Activated naive CD8-positive, alpha-beta T cell treated with anti-CD3 and anti-CD28 coated beads, Interleukin-2, amount 10 ng/mL, durations not matched to agents 7 days and 5 days (primary cell): ENCODE data around the gene E2F8. TPM values are rescaled to one million over a fixed set of nuclear protein-coding genes. Genes with fewer than 3 reads are reported as not detected.
"Not testable (repeated sequence)": the region's sequence is repeated elsewhere in the genome, so short reads cannot be mapped to it uniquely, and the experiment has no call there.

ENCODE experiments used
- ATAC-seq: fragments of 150-1000 bp; cut with Tn5 transposase; one replicate; pipeline ENCODE4 v1.10.0; 2021; ENCODE audit warnings: low read depth, moderate library complexity
- POLR2A ChIA-PET: fragments of 350-600 bp; sonication (Branson Sonifier 250); formaldehyde crosslinking; loops from one replicate; lab custom pipeline; 2021; ENCODE audit warnings: antibody characterized with exemption; lab: Charles Lee
- DNase-seq: peaks from one replicate; pipeline ENCODE4 v3.0.0; 2021
- H3K27ac Mint-ChIP-seq: one replicate; pipeline ENCODE4 v1.8.0; 2022; ENCODE audit warnings: mild to moderate bottlenecking, mixed read lengths
- H3K27me3 Mint-ChIP-seq: one replicate; pipeline ENCODE4 v1.8.0; 2022; ENCODE audit warnings: mild to moderate bottlenecking, moderate library complexity, mixed read lengths
- H3K36me3 Mint-ChIP-seq: one replicate; pipeline ENCODE4 v1.8.0; 2021; ENCODE audit warnings: mild to moderate bottlenecking, mixed read lengths
- H3K4me1 Mint-ChIP-seq: one replicate; pipeline ENCODE4 v1.8.0; 2021; ENCODE audit warnings: mixed read lengths
- H3K4me3 Mint-ChIP-seq: one replicate; pipeline ENCODE4 v1.8.0; 2022; ENCODE audit warnings: mild to moderate bottlenecking, moderate library complexity, mixed read lengths
- H3K9me3 Mint-ChIP-seq: one replicate; pipeline ENCODE4 v1.8.0; 2021; ENCODE audit warnings: mixed read lengths
- total RNA-seq, 2 experiments: library from RNA; stranded (reverse); gene quantifications; one replicate each; pipeline ENCODE4 v1.2.3, GENCODE V29; 2021

The E2F8 gene, protein sequence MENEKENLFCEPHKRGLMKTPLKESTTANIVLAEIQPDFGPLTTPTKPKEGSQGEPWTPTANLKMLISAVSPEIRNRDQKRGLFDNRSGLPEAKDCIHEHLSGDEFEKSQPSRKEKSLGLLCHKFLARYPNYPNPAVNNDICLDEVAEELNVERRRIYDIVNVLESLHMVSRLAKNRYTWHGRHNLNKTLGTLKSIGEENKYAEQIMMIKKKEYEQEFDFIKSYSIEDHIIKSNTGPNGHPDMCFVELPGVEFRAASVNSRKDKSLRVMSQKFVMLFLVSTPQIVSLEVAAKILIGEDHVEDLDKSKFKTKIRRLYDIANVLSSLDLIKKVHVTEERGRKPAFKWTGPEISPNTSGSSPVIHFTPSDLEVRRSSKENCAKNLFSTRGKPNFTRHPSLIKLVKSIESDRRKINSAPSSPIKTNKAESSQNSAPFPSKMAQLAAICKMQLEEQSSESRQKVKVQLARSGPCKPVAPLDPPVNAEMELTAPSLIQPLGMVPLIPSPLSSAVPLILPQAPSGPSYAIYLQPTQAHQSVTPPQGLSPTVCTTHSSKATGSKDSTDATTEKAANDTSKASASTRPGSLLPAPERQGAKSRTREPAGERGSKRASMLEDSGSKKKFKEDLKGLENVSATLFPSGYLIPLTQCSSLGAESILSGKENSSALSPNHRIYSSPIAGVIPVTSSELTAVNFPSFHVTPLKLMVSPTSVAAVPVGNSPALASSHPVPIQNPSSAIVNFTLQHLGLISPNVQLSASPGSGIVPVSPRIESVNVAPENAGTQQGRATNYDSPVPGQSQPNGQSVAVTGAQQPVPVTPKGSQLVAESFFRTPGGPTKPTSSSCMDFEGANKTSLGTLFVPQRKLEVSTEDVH
- 10 to 100 TPM; 26.9 to 27.0 TPM for total RNA-seq

DNA sequence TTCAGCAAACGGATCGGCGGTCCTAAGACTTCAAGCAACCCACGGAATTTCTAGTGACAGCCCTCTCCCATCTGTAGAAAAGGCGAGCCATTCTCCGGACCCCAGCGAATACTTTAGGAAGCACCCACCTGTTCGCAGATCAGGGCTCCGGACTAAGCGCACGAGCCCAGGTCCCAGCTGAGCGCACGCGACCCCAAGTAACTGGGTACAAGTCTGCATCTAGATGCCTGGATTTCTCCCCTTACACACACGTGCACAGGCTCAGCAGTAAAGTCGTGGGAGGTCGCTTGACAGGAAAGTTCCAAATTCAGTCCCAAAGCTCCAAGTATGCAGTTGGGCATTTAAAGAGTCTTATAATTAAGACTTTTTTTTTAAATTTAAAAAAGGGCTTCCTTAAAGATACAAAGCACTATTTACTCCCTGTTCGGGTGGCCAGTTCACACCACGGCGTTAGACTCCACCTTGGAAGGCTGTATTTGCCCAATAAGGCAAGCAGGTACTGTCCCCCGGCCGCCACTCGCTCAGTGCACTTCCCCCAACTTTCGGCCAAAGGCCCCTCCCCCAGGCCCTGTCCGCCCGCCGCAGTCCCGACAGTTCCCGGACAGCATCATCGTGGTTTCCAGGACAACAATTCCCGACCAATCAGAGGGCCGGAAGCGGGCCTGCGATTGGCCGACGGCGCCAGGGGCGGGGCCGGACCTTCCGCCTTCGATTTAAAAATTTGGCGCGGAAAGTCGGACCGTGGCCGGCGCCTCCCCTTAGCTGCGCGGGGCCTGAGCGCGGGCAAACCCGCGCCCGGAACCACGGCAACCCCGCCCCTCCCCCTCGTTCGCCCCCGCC, at the start of gene E2F8:
E2F8 (minus strand) TSS at position 526 of the 840 bp plus-strand sequence. CDS start 824 bp downstream, outside the sequence.
- Mint-ChIP-seq H3K4me1 (peaks cover 30% of the 10 kb centered on the region), H3K4me3 (peak within 1 kb of the TSS; percentile 95), H3K27ac (peak within 1 kb of the TSS; percentile 87), H3K36me3 (peaks cover 33% of the 10 kb centered on the region), H3K9me3 (no peaks in the 10 kb centered on the region), H3K27me3 (peaks cover 26% of the 10 kb centered on the region)
- POLR2A ChIA-PET, result interaction anchor here (1.1 kb wide), 1 partner anchor 124 kb away, joined by 7 read pairs; the partner anchor contains the start of gene ZDHHC13
- ATAC-seq, result peak; percentile 77
- peak; percentile 92 for DNase-seq

DNA sequence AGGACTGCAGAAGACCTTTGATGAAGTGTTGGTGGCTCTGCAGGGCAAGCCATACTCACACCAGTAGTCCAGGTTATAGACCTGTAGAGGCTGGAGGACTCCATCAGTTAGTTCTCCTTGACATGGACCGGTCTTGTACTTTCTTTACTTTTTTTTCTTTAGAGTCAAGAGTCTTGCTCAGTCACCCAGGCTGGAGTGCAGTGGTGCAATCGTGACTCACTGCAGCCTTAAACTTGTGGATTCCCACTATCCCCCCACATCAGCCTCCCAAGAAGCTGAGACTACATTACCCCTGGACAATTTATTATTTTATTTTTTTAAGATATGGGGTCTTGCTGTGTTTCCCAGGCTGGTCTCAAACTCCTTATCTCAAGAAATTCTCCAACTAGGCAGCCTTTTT, 49.6 kb upstream of the E2F8 start:
- no peaks in the 10 kb centered on the region for H3K9me3 Mint-ChIP-seq
- H3K4me1 Mint-ChIP-seq, result no peaks in the 10 kb centered on the region
- POLR2A ChIA-PET, result no interaction called here
- ATAC-seq, result no peak
- H3K36me3 Mint-ChIP-seq, result no peaks in the 10 kb centered on the region
- H3K27me3 Mint-ChIP-seq, result peaks cover 15% of the 10 kb centered on the region
- H3K27ac Mint-ChIP-seq, result no peak overlapping the region
- no peak overlapping the region for H3K4me3 Mint-ChIP-seq
- DNase-seq, result no peak

DNA sequence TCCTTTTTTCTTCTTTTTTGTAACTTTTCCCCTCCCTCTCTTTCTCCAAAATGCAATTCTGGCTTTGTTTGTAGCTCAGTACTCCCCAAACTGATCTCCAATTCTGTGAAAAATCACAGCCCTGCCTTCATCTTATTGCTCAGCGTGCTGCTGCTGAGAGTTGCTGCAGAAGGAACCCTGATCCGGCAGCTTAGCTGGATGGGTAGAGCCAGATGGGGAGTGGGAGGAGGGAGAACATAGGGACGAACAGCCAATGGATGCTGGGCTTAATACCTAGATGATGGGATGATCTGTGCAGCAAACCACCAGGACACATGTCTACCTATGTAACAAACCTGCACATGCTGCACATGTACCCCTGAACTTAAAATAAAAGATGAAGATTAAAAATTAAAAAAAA, 47.5 kb upstream of the E2F8 start:
- ATAC-seq (no peak), DNase-seq (no peak)
- POLR2A ChIA-PET, result no interaction called here
- H3K27me3 Mint-ChIP-seq, result peaks cover 8% of the 10 kb centered on the region
- H3K27ac Mint-ChIP-seq, result no peak overlapping the region
- no peaks in the 10 kb centered on the region for H3K9me3 Mint-ChIP-seq
- no peak overlapping the region for H3K4me3 Mint-ChIP-seq
- no peaks in the 10 kb centered on the region for H3K36me3 Mint-ChIP-seq
- H3K4me1 Mint-ChIP-seq, result peaks cover 8% of the 10 kb centered on the region

DNA sequence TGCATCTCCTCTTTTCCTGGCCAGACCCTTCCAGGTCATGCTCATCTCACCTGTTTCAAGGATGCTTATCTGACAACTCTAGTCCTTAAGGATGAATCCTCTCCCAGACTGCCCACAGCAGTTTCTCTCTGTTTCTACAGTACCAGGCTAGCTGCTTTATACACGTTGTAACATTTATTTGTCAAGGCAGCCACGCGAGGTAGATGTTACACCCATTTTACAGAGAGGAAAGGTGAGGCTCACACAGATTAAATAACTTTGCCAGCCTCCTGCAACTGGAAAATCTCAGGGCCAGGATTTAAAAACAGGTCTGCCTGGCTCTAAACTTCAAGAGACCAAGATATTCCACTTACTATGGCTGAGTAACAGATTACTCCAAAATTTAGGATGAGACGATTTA, 45.7 kb upstream of the E2F8 start:
- Mint-ChIP-seq H3K27me3 (peaks cover 8% of the 10 kb centered on the region), H3K4me1 (peaks cover 8% of the 10 kb centered on the region), H3K9me3 (no peaks in the 10 kb centered on the region), H3K27ac (no peak overlapping the region), H3K36me3 (no peaks in the 10 kb centered on the region), H3K4me3 (no peak overlapping the region)
- POLR2A ChIA-PET, result no interaction called here
- DNase-seq, result no peak
- ATAC-seq, result no peak

DNA sequence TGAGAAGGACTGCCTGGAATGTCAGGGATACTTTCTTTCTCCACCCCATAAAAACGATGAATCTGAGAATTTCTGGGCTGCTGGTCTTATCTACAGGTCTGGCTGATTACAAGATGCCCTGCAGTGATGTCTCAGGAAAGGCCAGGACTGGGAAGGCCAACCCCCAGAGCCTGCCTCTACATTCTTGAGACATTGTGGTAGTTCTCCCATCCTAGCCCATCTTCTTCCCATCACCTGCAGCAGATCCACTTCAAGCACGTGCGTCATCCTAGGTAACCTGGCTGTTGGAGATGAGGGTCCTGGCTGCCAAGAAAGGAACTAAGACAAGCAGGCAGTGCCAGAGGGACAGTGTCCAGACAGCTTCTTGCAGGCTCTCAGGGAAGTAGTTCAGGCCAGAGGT, 44.1 kb upstream of the E2F8 start:
- Mint-ChIP-seq H3K4me3 (no peak overlapping the region), H3K27ac (no peak overlapping the region), H3K36me3 (no peaks in the 10 kb centered on the region), H3K9me3 (no peaks in the 10 kb centered on the region), H3K27me3 (peaks cover 5% of the 10 kb centered on the region), H3K4me1 (peaks cover 8% of the 10 kb centered on the region)
- ATAC-seq, result no peak
- POLR2A ChIA-PET, result no interaction called here
- no peak for DNase-seq

DNA sequence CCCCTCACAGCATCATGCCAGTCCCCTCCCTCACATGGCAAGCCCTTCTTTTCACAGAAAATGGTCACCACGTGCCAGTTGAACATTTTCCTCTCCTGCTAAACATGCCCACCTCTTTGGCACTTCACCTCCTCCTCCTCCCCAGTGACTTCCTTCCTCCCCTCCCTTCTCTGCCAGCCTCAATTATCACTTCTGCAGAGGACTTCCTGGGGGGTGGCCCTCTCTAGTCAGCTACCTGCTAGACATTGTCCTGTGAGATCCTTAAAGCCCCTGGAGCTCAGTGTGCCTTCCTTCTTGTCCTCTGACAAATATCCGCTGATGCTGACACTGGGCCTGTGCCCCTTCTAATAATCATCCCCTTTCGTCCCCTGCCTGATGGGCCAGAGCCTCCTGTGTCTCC, 43.2 kb upstream of the E2F8 start:
- Mint-ChIP-seq H3K27me3 (no peaks in the 10 kb centered on the region), H3K9me3 (no peaks in the 10 kb centered on the region), H3K4me1 (peaks cover 8% of the 10 kb centered on the region), H3K36me3 (no peaks in the 10 kb centered on the region), H3K27ac (no peak overlapping the region), H3K4me3 (no peak overlapping the region)
- DNase-seq, result no peak
- ATAC-seq, result peak; percentile 22
- POLR2A ChIA-PET, result interaction anchor here (0.7 kb wide), 1 partner anchor 889 kb away, joined by 5 read pairs; no protein-coding TSS in a partner anchor

DNA sequence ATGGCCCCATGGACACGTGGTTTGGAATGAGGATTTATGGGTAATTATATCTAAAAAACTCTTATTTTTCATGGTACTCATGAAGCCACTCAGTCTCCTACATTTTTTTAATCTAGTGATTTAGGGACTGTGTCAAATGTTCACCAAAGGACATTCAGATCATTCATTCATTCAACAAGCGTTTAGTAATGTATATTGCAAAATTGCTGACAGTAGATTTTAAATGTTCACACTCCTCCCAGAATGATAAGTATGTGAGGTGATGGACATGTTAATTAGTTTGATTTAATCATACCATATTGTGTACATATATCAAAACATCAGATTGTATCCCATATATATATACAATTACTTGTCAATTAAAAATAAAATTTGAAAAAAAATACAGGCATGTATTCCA, 40.8 kb upstream of the E2F8 start:
- no peaks in the 10 kb centered on the region for H3K36me3 Mint-ChIP-seq
- ATAC-seq (no peak), DNase-seq (no peak)
- H3K4me1 Mint-ChIP-seq, result peaks cover 8% of the 10 kb centered on the region
- no peaks in the 10 kb centered on the region for H3K9me3 Mint-ChIP-seq
- no peak overlapping the region for H3K4me3 Mint-ChIP-seq
- H3K27ac Mint-ChIP-seq, result no peak overlapping the region
- POLR2A ChIA-PET, result no interaction called here
- no peaks in the 10 kb centered on the region for H3K27me3 Mint-ChIP-seq

DNA sequence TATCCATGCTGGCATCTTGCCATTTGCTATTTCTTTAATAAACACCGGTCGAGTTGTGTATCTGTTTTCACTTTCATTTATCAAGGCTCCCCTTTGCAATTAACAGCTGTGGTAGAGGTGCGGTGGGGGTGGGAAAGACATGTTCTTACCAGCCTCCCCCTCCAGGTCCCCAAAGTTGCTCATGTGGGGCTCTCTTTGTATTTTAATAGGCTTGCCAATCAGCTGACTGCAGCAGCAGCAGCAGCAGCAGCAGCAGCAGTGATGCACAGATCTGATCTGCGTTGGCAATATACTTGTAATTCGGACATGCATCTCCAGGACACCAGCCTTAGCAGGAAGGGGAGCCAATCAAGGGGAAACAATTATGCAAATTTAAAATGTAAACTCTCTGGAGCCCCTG, 40.3 kb upstream of the E2F8 start:
- Mint-ChIP-seq H3K27ac (no peak overlapping the region), H3K9me3 (no peaks in the 10 kb centered on the region), H3K36me3 (no peaks in the 10 kb centered on the region), H3K4me3 (no peak overlapping the region), H3K27me3 (no peaks in the 10 kb centered on the region), H3K4me1 (peaks cover 8% of the 10 kb centered on the region)
- POLR2A ChIA-PET, result no interaction called here
- DNase-seq (no peak), ATAC-seq (no peak)

DNA sequence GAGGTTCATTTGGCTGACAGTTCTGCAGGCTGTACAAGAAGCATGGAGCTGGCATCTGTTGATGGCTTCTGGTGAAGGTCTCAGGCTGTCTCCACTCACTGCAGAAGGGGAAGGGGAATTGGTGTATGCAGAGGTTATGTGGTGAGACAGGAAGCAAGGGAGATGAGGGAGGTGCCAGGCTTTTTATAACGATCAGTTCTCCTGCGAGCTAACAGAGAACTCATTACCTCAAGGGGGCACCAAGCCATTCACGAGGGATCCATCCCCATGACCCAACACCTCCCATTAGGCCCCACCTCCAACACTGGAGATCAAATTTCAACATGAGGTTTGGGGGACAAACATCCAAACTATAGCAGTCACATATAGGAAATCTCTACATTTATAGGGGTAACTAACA, 38.7 kb upstream of the E2F8 start:
- POLR2A ChIA-PET, result no interaction called here
- H3K4me3 Mint-ChIP-seq, result no peak overlapping the region
- H3K27ac Mint-ChIP-seq, result no peak overlapping the region
- no peaks in the 10 kb centered on the region for H3K36me3 Mint-ChIP-seq
- ATAC-seq (no peak), DNase-seq (no peak)
- no peaks in the 10 kb centered on the region for H3K27me3 Mint-ChIP-seq
- H3K4me1 Mint-ChIP-seq, result peaks cover 8% of the 10 kb centered on the region
- no peaks in the 10 kb centered on the region for H3K9me3 Mint-ChIP-seq

DNA sequence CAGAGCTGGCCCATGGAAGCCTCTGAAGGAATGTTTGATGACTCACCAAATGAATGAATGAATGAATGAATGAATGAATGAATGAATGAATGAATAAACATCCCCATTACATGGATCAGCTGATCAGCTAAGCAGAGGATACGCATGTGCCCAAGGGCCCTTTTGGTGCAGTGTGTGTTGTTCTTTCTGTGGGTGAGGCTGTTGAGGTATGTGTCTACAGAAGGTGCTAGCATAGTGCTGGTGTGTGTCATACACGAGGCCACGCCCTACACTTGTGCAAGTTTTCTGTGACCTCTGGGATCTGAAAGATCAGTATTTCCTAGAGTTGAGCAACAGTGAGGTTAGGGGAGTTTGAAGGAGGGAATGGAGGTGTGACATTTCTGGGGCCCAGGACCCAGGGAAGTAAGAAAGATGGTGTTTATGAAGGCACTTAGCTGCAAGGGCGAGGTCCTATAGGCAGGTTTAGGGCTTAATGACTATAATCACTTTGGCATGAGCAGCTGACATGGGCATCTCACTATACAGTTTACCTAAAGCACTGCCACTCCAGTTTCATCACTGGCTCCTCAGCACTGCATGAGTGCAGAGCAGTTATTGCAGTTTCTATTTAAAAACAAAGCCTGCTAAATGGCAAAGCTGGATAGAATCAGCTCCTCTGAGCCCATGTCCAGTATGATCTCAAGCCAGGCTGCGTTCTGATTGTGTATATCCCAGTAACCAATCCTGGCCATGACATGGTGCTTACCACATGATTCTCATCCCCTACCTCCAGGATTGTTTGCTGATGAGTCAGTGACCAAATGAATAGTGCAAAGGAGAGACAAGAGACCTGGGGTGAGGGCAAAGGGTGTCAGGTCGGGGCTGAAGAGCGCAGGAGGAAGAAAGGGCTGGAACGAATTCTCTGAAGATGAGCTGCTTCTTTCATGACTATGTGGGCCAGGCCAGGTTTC, 36.4 kb upstream of the E2F8 start:
- Mint-ChIP-seq H3K27me3 (no peaks in the 10 kb centered on the region), H3K27ac (no peak overlapping the region), H3K4me3 (no peak overlapping the region), H3K9me3 (peaks cover 2% of the 10 kb centered on the region), H3K36me3 (no peaks in the 10 kb centered on the region), H3K4me1 (no peaks in the 10 kb centered on the region)
- ATAC-seq (no peak), DNase-seq (no peak)
- POLR2A ChIA-PET, result no interaction called here

DNA sequence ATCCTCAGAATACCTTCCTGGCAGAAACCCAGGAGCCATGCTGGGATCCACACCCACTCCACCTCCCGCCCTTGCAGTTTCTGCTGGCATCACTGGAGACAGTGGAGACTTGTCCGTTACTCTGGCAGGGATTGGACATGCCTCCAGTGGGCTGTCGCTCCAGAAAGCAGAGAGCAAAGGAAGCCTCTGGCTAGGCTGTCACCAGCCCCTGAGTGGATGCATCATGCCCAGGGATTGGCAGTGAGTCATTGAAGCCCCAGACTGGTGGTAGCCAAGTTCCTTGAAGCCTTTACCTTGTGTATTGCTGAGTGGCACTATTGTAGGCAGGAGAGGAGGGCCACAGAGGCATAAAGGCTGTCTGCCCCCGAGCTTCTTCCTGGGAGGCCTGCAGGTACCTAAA, 34.8 kb upstream of the E2F8 start:
- H3K9me3 Mint-ChIP-seq, result peaks cover 2% of the 10 kb centered on the region
- ATAC-seq, result no peak

DNA sequence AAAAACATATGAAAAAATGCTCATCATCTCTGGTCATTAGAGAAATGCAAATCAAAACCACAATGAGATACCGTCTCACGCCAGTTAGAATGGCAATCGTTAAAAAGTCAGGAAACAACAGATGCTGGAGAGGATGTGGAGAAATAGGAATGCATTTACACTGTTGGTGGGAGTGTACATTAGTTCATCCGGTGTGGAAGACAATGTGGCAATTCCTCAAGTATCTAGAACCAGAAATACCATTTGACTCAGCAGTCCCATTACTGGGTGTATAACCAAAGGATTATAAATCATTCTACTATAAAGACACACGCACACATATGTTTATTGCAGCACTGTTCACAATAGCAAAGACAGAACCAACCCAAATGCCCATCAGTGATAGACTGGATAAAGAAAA, 32.5 kb upstream of the E2F8 start:
- H3K36me3 Mint-ChIP-seq, ATAC-seq, DNase-seq, H3K9me3 Mint-ChIP-seq, H3K4me3 Mint-ChIP-seq, H3K27ac Mint-ChIP-seq, POLR2A ChIA-PET, H3K4me1 Mint-ChIP-seq: not testable (repeated sequence)
- peaks cover 27% of the 10 kb centered on the region for H3K27me3 Mint-ChIP-seq

More for the DNA sequence above, 34.8 kb upstream of the E2F8 start:
- H3K27me3 Mint-ChIP-seq, result peaks cover 13% of the 10 kb centered on the region
- DNase-seq, result no peak
- no peak overlapping the region for H3K27ac Mint-ChIP-seq
- POLR2A ChIA-PET, result no interaction called here
- no peaks in the 10 kb centered on the region for H3K36me3 Mint-ChIP-seq
- H3K4me1 Mint-ChIP-seq, result no peaks in the 10 kb centered on the region
- no peak overlapping the region for H3K4me3 Mint-ChIP-seq
